ENCODE results near the gene LILRB3.

GRCh38 chr19:54199401-54199800 is 23.4 kb downstream of the LILRB3 start:
- no peak for TF ChIP-seq CTCF (conservative IDR thresholded peaks at IDR 0.05 in 1 of 2, IDR thresholded peaks at IDR 0.05 in 1 of 2; ENCODE audit: low read depth in 1 of 2, low read length in 2 of 2)
- no peak for TF ChIP-seq EZH2 (IDR thresholded peaks at IDR 0.05; ENCODE audit: low read length, missing control alignments)
